HepG2 (cell line): ENCODE measurements around the gene MRPL18. TPM values are rescaled to one million over a fixed set of nuclear protein-coding genes. Genes with fewer than 3 reads are reported as not detected.

Experiments
- CBX5 ChIP-seq: sonication (generic); formaldehyde crosslinking; IDR thresholded peaks from 2 replicates; pipeline ENCODE4 v1.4.0; 2020; ENCODE audit warnings: missing genetic modification reagents, borderline replicate concordance
- CEBPB ChIP-seq: IDR thresholded peaks from 2 replicates; pipeline ENCODE4 v1.6.1; 2011; ENCODE audit warnings: low read depth, low read length, improper control_type of control experiment, borderline replicate concordance
- HNF4A ChIP-seq: sonication (generic); formaldehyde crosslinking; IDR thresholded peaks from 2 replicates; pipeline ENCODE4 v1.4.0; 2020; ENCODE audit warnings: missing genetic modification reagents
- HOXA3 ChIP-seq: sonication (generic); formaldehyde crosslinking; IDR thresholded peaks from 2 replicates; pipeline ENCODE4 v1.5.0; 2020; ENCODE audit warnings: missing genetic modification reagents
- MBD4 ChIP-seq: IDR thresholded peaks from 2 replicates; pipeline ENCODE4 v1.6.1; 2012; ENCODE audit warnings: low read length, inconsistent platforms, borderline replicate concordance
- MBNL3 ChIP-seq: fragments of 250-450 bp; sonication (Bioruptor Pico); conservative IDR thresholded peaks from 2 replicates; pipeline ENCODE4 v1.8.0; 2022; ENCODE audit warnings: mild to moderate bottlenecking, inconsistent platforms
- PITX1 ChIP-seq: sonication (generic); formaldehyde crosslinking; IDR thresholded peaks from 2 replicates; pipeline ENCODE4 v1.5.1; 2020; ENCODE audit warnings: mild to moderate bottlenecking, missing genetic modification reagents
- SMAD3 ChIP-seq: sonication (generic); formaldehyde crosslinking; IDR thresholded peaks from 2 replicates; pipeline ENCODE4 v1.4.0; 2020; ENCODE audit warnings: missing genetic modification reagents
- SPEN ChIP-seq: sonication (generic); formaldehyde crosslinking; IDR thresholded peaks from 2 replicates; pipeline ENCODE4 v1.5.1; 2020; ENCODE audit warnings: low read depth, mild to moderate bottlenecking, missing genetic modification reagents
- TEAD3 ChIP-seq: optimal IDR thresholded peaks from 2 replicates; pipeline ENCODE3; 2016; ENCODE audit warnings: borderline replicate concordance
- ZNF558 ChIP-seq: sonication (generic); formaldehyde crosslinking; IDR thresholded peaks from 2 replicates; pipeline ENCODE4 v1.9.0; 2022; ENCODE audit warnings: mild to moderate bottlenecking, missing genetic modification reagents, borderline replicate concordance
- ZNF761 ChIP-seq: sonication (generic); formaldehyde crosslinking; conservative IDR thresholded peaks from 2 replicates; pipeline ENCODE4 v1.4.0; 2020; ENCODE audit warnings: mild to moderate bottlenecking, missing genetic modification reagents
- ZNF772 ChIP-seq: sonication (generic); formaldehyde crosslinking; IDR thresholded peaks from 2 replicates; pipeline ENCODE4 v1.5.0; 2020; ENCODE audit warnings: mild to moderate bottlenecking, missing genetic modification reagents
- ZSCAN21 ChIP-seq: sonication (generic); formaldehyde crosslinking; IDR thresholded peaks from 2 replicates; pipeline ENCODE4 v1.8.0; 2022; ENCODE audit warnings: mild to moderate bottlenecking, missing genetic modification reagents, moderate library complexity, borderline replicate concordance
- polyA plus RNA-seq, 8 experiments: library from polyadenylated mRNA; depleted of rRNA in 3 of 8; stranded (reverse) in 7 of 8; unstranded in 1 of 8; fragments of >200 nt; fragmentation: Illumina TruSeq in 4 of 8; extraction: Trizol in 4 of 8; gene quantifications; 2 replicates each; pipeline versions ENCODE4 v1.2.1 to v1.2.3, GENCODE V29; 2011 to 2016; ENCODE audit warnings: low read depth in 4 of 8, missing spikeins in 1 of 8, mixed read lengths in 1 of 8; ENCODE audit not compliant: insufficient read depth in 1 of 8
- total RNA-seq, 5 experiments: library from RNA; depleted of rRNA; stranded (reverse); fragments of >200 nt; fragmentation: Illumina TruSeq; extraction: Trizol; gene quantifications; 2 replicates each; pipeline ENCODE4 v1.2.3, GENCODE V29; 2016; ENCODE audit warnings: low read depth in 1 of 5
- TF ChIP-seq, protein P1 (sequence below): sonication (generic); formaldehyde crosslinking; IDR thresholded peaks from 2 replicates; pipeline ENCODE4 v1.5.1; 2020; ENCODE audit warnings: mild to moderate bottlenecking, moderate library complexity, missing genetic modification reagents
- TF ChIP-seq, protein P2 (sequence below): sonication (generic); formaldehyde crosslinking; IDR thresholded peaks from 2 replicates; pipeline ENCODE4 v1.4.0; 2020; ENCODE audit warnings: missing genetic modification reagents, borderline replicate concordance
- TF ChIP-seq, protein P3 (sequence below): sonication (generic); formaldehyde crosslinking; IDR thresholded peaks from 2 replicates; pipeline ENCODE4 v1.5.0; 2020; ENCODE audit warnings: missing genetic modification reagents
- TF ChIP-seq, protein P4 (sequence below): sonication (generic); formaldehyde crosslinking; IDR thresholded peaks from 2 replicates; pipeline ENCODE4 v1.8.1; 2023; ENCODE audit warnings: missing genetic modification reagents, mild to moderate bottlenecking, borderline replicate concordance
- TF ChIP-seq, protein P5 (sequence below): IDR thresholded peaks from 2 replicates; pipeline ENCODE4 v1.6.1; 2016; ENCODE audit warnings: low read depth, missing genetic modification reagents, missing compliant biosample characterization

The MRPL18 gene
- total and polyA plus RNA-seq, 2 of the 13 experiments (the other 11 are each of a cell fraction or from before 2014, with no cell fraction given), result 85.6 to 176 TPM

- TF ChIP-seq, protein P1, sequence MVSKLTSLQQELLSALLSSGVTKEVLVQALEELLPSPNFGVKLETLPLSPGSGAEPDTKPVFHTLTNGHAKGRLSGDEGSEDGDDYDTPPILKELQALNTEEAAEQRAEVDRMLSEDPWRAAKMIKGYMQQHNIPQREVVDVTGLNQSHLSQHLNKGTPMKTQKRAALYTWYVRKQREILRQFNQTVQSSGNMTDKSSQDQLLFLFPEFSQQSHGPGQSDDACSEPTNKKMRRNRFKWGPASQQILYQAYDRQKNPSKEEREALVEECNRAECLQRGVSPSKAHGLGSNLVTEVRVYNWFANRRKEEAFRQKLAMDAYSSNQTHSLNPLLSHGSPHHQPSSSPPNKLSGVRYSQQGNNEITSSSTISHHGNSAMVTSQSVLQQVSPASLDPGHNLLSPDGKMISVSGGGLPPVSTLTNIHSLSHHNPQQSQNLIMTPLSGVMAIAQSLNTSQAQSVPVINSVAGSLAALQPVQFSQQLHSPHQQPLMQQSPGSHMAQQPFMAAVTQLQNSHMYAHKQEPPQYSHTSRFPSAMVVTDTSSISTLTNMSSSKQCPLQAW (CRISPR knock-in tag), result no peak
- TF ChIP-seq TEAD3 (no peak), ZNF761 (CRISPR knock-in tag) (no peak), MBD4 (no peak), MBNL3 (CRISPR knock-in tag) (no peak), HNF4A (CRISPR knock-in tag) (peak; percentile 74), ZNF558 (CRISPR knock-in tag) (no peak), CEBPB (no peak; the same call in 1 of the 2 replicates), ZSCAN21 (CRISPR knock-in tag) (no peak), SMAD3 (peak; percentile 55; the same call in 1 of the 2 replicates), SPEN (no peak), CBX5 (CRISPR knock-in tag) (0 out of 2 replicates have a peak, but pooled peaks have one; percentile 52), ZNF772 (CRISPR knock-in tag) (no peak), PITX1 (CRISPR knock-in tag) (no peak), HOXA3 (CRISPR knock-in tag) (peak; percentile 51; the same call in 1 of the 2 replicates)
- TF ChIP-seq, protein P2, sequence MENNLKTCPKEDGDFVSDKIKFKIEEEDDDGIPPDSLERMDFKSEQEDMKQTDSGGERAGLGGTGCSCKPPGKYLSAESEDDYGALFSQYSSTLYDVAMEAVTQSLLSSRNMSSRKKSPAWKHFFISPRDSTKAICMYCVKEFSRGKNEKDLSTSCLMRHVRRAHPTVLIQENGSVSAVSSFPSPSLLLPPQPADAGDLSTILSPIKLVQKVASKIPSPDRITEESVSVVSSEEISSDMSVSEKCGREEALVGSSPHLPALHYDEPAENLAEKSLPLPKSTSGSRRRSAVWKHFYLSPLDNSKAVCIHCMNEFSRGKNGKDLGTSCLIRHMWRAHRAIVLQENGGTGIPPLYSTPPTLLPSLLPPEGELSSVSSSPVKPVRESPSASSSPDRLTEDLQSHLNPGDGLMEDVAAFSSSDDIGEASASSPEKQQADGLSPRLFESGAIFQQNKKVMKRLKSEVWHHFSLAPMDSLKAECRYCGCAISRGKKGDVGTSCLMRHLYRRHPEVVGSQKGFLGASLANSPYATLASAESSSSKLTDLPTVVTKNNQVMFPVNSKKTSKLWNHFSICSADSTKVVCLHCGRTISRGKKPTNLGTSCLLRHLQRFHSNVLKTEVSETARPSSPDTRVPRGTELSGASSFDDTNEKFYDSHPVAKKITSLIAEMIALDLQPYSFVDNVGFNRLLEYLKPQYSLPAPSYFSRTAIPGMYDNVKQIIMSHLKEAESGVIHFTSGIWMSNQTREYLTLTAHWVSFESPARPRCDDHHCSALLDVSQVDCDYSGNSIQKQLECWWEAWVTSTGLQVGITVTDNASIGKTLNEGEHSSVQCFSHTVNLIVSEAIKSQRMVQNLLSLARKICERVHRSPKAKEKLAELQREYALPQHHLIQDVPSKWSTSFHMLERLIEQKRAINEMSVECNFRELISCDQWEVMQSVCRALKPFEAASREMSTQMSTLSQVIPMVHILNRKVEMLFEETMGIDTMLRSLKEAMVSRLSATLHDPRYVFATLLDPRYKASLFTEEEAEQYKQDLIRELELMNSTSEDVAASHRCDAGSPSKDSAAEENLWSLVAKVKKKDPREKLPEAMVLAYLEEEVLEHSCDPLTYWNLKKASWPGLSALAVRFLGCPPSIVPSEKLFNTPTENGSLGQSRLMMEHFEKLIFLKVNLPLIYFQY (CRISPR knock-in tag), result no peak
- TF ChIP-seq, protein P3, sequence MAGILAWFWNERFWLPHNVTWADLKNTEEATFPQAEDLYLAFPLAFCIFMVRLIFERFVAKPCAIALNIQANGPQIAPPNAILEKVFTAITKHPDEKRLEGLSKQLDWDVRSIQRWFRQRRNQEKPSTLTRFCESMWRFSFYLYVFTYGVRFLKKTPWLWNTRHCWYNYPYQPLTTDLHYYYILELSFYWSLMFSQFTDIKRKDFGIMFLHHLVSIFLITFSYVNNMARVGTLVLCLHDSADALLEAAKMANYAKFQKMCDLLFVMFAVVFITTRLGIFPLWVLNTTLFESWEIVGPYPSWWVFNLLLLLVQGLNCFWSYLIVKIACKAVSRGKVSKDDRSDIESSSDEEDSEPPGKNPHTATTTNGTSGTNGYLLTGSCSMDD (CRISPR knock-in tag), result no peak
- TF ChIP-seq, protein P4, sequence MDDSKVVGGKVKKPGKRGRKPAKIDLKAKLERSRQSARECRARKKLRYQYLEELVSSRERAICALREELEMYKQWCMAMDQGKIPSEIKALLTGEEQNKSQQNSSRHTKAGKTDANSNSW, result no peak
- TF ChIP-seq, protein P5, sequence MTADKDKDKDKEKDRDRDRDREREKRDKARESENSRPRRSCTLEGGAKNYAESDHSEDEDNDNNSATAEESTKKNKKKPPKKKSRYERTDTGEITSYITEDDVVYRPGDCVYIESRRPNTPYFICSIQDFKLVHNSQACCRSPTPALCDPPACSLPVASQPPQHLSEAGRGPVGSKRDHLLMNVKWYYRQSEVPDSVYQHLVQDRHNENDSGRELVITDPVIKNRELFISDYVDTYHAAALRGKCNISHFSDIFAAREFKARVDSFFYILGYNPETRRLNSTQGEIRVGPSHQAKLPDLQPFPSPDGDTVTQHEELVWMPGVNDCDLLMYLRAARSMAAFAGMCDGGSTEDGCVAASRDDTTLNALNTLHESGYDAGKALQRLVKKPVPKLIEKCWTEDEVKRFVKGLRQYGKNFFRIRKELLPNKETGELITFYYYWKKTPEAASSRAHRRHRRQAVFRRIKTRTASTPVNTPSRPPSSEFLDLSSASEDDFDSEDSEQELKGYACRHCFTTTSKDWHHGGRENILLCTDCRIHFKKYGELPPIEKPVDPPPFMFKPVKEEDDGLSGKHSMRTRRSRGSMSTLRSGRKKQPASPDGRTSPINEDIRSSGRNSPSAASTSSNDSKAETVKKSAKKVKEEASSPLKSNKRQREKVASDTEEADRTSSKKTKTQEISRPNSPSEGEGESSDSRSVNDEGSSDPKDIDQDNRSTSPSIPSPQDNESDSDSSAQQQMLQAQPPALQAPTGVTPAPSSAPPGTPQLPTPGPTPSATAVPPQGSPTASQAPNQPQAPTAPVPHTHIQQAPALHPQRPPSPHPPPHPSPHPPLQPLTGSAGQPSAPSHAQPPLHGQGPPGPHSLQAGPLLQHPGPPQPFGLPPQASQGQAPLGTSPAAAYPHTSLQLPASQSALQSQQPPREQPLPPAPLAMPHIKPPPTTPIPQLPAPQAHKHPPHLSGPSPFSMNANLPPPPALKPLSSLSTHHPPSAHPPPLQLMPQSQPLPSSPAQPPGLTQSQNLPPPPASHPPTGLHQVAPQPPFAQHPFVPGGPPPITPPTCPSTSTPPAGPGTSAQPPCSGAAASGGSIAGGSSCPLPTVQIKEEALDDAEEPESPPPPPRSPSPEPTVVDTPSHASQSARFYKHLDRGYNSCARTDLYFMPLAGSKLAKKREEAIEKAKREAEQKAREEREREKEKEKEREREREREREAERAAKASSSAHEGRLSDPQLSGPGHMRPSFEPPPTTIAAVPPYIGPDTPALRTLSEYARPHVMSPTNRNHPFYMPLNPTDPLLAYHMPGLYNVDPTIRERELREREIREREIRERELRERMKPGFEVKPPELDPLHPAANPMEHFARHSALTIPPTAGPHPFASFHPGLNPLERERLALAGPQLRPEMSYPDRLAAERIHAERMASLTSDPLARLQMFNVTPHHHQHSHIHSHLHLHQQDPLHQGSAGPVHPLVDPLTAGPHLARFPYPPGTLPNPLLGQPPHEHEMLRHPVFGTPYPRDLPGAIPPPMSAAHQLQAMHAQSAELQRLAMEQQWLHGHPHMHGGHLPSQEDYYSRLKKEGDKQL (CRISPR knock-in tag), result no peak
Observed at GRCh38 chr6:159806021-159806458, 15.8 kb downstream of the MRPL18 start (continued).
